ENCODE data around the gene PYGM. TPM values are rescaled to one million over a fixed set of nuclear protein-coding genes. Genes with fewer than 3 reads are reported as not detected.

The PYGM gene
- total and polyA plus RNA-seq, 2 of the 13 experiments (the other 11 are each of a cell fraction or from before 2014, with no cell fraction given): 0.11 to 0.12 TPM

DNA sequence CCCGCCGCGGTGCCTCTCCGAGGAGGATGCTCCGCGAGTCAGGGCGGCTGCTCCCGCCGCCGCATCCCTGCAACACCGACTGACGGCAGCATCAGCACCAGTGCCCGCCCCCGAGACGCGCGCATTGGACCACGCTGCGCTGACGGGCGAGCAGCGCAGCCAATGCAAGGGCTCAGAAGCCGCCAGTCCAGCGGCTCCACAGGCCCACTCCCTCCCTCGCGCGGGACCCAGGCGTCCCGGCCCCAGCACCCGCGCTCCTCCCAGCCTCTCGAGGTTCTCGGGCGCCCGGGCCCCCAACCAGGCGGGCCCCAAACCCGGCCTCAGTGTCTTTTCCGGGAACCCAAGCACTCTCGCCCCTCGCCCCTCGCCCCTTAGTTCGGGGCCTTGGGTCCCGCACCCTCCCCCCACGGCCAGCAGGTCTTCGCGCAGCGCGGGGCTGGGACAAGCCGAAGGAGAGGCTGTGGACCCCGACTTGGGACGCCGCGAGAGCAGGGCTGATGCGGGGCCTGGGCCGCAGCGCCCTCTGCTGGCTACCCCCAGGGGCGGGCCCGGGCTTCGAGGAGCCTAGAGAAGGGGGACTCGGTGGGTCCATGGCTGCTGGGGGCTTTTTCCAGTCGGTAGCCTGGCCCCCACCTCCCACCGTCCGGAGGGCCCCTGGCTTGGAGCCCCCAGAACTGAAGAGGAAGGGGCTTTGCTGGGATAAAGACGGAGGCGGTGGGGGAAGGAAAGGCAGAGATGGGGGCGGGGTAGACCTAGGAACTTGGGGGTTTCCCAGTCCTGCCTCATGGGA, 36.5 kb downstream of the PYGM start, which contains the start of gene NRXN2 (continued):
- TF ChIP-seq, protein P1, sequence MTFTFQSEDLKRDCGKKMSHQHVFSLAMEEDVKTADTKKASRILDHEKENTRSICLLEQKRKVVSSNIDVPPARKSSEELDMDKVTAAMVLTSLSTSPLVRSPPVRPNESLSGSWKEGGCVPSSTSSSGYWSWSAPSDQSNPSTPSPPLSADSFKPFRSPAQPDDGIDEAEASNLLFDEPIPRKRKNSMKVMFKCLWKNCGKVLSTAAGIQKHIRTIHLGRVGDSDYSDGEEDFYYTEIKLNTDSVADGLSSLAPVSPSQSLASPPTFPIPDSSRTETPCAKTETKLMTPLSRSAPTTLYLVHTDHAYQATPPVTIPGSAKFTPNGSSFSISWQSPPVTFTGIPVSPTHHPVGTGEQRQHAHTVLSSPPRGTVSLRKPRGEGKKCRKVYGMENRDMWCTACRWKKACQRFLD (CRISPR knock-in tag; IDR thresholded peaks at IDR 0.05; ENCODE audit: borderline replicate concordance): 0 out of 2 replicates have a peak, but pooled peaks have one; percentile 29
- no peak for TF ChIP-seq FOSL2 (CRISPR knock-in tag; IDR thresholded peaks at IDR 0.05)
- TF ChIP-seq, protein P2, sequence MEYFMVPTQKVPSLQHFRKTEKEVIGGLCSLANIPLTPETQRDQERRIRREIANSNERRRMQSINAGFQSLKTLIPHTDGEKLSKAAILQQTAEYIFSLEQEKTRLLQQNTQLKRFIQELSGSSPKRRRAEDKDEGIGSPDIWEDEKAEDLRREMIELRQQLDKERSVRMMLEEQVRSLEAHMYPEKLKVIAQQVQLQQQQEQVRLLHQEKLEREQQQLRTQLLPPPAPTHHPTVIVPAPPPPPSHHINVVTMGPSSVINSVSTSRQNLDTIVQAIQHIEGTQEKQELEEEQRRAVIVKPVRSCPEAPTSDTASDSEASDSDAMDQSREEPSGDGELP (IDR thresholded peaks at IDR 0.05; ENCODE audit: borderline replicate concordance, low read depth): no peak
- TF ChIP-seq NFYB (CRISPR knock-in tag; IDR thresholded peaks at IDR 0.05): peak; percentile 91
- no peak for TF ChIP-seq ZSCAN30 (CRISPR knock-in tag; IDR thresholded peaks at IDR 0.05)
- TF ChIP-seq, protein P3, sequence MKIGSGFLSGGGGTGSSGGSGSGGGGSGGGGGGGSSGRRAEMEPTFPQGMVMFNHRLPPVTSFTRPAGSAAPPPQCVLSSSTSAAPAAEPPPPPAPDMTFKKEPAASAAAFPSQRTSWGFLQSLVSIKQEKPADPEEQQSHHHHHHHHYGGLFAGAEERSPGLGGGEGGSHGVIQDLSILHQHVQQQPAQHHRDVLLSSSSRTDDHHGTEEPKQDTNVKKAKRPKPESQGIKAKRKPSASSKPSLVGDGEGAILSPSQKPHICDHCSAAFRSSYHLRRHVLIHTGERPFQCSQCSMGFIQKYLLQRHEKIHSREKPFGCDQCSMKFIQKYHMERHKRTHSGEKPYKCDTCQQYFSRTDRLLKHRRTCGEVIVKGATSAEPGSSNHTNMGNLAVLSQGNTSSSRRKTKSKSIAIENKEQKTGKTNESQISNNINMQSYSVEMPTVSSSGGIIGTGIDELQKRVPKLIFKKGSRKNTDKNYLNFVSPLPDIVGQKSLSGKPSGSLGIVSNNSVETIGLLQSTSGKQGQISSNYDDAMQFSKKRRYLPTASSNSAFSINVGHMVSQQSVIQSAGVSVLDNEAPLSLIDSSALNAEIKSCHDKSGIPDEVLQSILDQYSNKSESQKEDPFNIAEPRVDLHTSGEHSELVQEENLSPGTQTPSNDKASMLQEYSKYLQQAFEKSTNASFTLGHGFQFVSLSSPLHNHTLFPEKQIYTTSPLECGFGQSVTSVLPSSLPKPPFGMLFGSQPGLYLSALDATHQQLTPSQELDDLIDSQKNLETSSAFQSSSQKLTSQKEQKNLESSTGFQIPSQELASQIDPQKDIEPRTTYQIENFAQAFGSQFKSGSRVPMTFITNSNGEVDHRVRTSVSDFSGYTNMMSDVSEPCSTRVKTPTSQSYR (CRISPR knock-in tag; IDR thresholded peaks at IDR 0.05; ENCODE audit: borderline replicate concordance): no peak
- TF ChIP-seq, protein P4, sequence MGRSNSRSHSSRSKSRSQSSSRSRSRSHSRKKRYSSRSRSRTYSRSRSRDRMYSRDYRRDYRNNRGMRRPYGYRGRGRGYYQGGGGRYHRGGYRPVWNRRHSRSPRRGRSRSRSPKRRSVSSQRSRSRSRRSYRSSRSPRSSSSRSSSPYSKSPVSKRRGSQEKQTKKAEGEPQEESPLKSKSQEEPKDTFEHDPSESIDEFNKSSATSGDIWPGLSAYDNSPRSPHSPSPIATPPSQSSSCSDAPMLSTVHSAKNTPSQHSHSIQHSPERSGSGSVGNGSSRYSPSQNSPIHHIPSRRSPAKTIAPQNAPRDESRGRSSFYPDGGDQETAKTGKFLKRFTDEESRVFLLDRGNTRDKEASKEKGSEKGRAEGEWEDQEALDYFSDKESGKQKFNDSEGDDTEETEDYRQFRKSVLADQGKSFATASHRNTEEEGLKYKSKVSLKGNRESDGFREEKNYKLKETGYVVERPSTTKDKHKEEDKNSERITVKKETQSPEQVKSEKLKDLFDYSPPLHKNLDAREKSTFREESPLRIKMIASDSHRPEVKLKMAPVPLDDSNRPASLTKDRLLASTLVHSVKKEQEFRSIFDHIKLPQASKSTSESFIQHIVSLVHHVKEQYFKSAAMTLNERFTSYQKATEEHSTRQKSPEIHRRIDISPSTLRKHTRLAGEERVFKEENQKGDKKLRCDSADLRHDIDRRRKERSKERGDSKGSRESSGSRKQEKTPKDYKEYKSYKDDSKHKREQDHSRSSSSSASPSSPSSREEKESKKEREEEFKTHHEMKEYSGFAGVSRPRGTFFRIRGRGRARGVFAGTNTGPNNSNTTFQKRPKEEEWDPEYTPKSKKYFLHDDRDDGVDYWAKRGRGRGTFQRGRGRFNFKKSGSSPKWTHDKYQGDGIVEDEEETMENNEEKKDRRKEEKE (IDR thresholded peaks at IDR 0.05): no peak
- TF ChIP-seq FOXO1 (CRISPR knock-in tag; IDR thresholded peaks at IDR 0.05): no peak
- TF ChIP-seq CENPT (CRISPR knock-in tag; IDR thresholded peaks at IDR 0.05; ENCODE audit: low read depth): no peak
- TF ChIP-seq ZIK1 (CRISPR knock-in tag; IDR thresholded peaks at IDR 0.05; ENCODE audit: borderline replicate concordance, low read depth): no peak
- TF ChIP-seq HES4 (CRISPR knock-in tag; IDR thresholded peaks at IDR 0.05; ENCODE audit: borderline replicate concordance): no peak
- TF ChIP-seq GTF3A (CRISPR knock-in tag; conservative IDR thresholded peaks at IDR 0.05): no peak
- peak; percentile 49 for TF ChIP-seq RBM39 (IDR thresholded peaks at IDR 0.05; ENCODE audit: low read depth, low read length, poor library complexity, severe bottlenecking)
- TF ChIP-seq CBFB (CRISPR knock-in tag; IDR thresholded peaks at IDR 0.05): 0 out of 2 replicates have a peak, but pooled peaks have one; percentile 19
- peak; percentile 46; the same call in 1 of the 2 replicates for TF ChIP-seq ZNF547 (CRISPR knock-in tag; IDR thresholded peaks at IDR 0.05)

Measured in HepG2 (cell line).